ENCODE data around the gene CATSPER2. TPM values are rescaled to one million over a fixed set of nuclear protein-coding genes. Genes with fewer than 3 reads are reported as not detected.
"Not testable (repeated sequence)": the region's sequence is repeated elsewhere in the genome, so short reads cannot be mapped to it uniquely, and the experiment has no call there.

Gene CATSPER2
- total RNA-seq, 2 donors from 2014 or later, result 1.1 to 2.1 TPM

- intact Hi-C loops (cut with DNase I); DNase-seq; ATAC-seq: not testable (repeated sequence)
These were observed 48.4 kb downstream of the CATSPER2 start for GRCh38 chr15:43600200-43600599.

GRCh38 chr15:43599131-43599530 lies 49.5 kb downstream of the CATSPER2 start:
- DNase-seq; intact Hi-C loops (cut with DNase I); ATAC-seq: not testable (repeated sequence)

GRCh38 chr15:43593328-43594190 lies 55.1 kb downstream of the CATSPER2 start, which contains the start of gene CKMT1B:
Gene CKMT1B (plus strand): TSS chr15:43594027. CDS start chr15:43594219, 192 bp downstream.
- DNase-seq; intact Hi-C loops (cut with DNase I): not testable (repeated sequence)
- ATAC-seq, result peak; percentile 60 to 79

- ATAC-seq, result peak in 1 of 2 donors; percentile 28
- DNase-seq; intact Hi-C loops (cut with DNase I): not testable (repeated sequence)
These were observed 55.8 kb downstream of the CATSPER2 start for GRCh38 chr15:43592841-43593240.

- intact Hi-C loops (cut with DNase I); DNase-seq: not testable (repeated sequence)
- peak; percentile 97 for ATAC-seq
These were observed 58.7 kb downstream of the CATSPER2 start, which contains the start of gene PPIP5K1 for GRCh38 chr15:43589778-43590466. Gene PPIP5K1 (minus strand): TSS chr15:43590208. CDS start chr15:43584504, 5,704 bp downstream.

Other genes starting within 250 kb of the CATSPER2 start
- 10 to 100 TPM; 30.1 to 33.5 TPM for gene TP53BP1, start 155.7 kb downstream of the CATSPER2 start, total RNA-seq
- 10 to 100 TPM; 23.8 to 24.5 TPM for gene MAP1A, start 131.2 kb downstream of the CATSPER2 start, total RNA-seq
- 10 to 100 TPM; 19.4 to 22.3 TPM for gene PPIP5K1, start 58.6 kb downstream of the CATSPER2 start, total RNA-seq
- 1 to 10 TPM; 3.7 to 5.5 TPM for gene CKMT1B, start 54.8 kb downstream of the CATSPER2 start, total RNA-seq
- gene STRC, start 30.0 kb downstream of the CATSPER2 start, total RNA-seq, result under 1 TPM; 0.12 to 0.18 TPM
- 1 to 10 TPM; 1.7 to 3.8 TPM for gene CKMT1A, start 45.0 kb upstream of the CATSPER2 start, total RNA-seq
- gene PDIA3, start 97.6 kb upstream of the CATSPER2 start, total RNA-seq, result 100 to 1,000 TPM; 260 to 267 TPM
- gene ELL3, start 128.1 kb upstream of the CATSPER2 start, total RNA-seq, result 1 to 10 TPM in 1 of 2 donors, under 1 TPM in 1; 0.47 to 1.6 TPM
- 100 to 1,000 TPM; 868 to 923 TPM for gene SERF2, start 143.5 kb upstream of the CATSPER2 start, total RNA-seq
- under 1 TPM; 0.18 to 0.24 TPM for gene SERINC4, start 151.4 kb upstream of the CATSPER2 start, total RNA-seq
- gene HYPK, start 151.8 kb upstream of the CATSPER2 start, total RNA-seq, result 10 to 100 TPM in 1 of 2 donors, 1 to 10 TPM in 1; 9.6 to 11.2 TPM
- gene MFAP1, start 175.8 kb upstream of the CATSPER2 start, total RNA-seq, result 10 to 100 TPM; 16.9 to 17.8 TPM
- gene WDR76, start 178.2 kb upstream of the CATSPER2 start, total RNA-seq, result 1 to 10 TPM; 1.5 to 4.3 TPM

All from left cardiac atrium (tissue), 4 donors.